Measurements from ENCODE around the gene CT45A6.
"Not testable (repeated sequence)": the region's sequence is repeated elsewhere in the genome, so short reads cannot be mapped to it uniquely, and the experiment has no call there.

- TF ChIP-seq, protein P1, sequence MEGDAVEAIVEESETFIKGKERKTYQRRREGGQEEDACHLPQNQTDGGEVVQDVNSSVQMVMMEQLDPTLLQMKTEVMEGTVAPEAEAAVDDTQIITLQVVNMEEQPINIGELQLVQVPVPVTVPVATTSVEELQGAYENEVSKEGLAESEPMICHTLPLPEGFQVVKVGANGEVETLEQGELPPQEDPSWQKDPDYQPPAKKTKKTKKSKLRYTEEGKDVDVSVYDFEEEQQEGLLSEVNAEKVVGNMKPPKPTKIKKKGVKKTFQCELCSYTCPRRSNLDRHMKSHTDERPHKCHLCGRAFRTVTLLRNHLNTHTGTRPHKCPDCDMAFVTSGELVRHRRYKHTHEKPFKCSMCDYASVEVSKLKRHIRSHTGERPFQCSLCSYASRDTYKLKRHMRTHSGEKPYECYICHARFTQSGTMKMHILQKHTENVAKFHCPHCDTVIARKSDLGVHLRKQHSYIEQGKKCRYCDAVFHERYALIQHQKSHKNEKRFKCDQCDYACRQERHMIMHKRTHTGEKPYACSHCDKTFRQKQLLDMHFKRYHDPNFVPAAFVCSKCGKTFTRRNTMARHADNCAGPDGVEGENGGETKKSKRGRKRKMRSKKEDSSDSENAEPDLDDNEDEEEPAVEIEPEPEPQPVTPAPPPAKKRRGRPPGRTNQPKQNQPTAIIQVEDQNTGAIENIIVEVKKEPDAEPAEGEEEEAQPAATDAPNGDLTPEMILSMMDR (conservative IDR thresholded peaks at IDR 0.05), result not testable (repeated sequence)
- not testable (repeated sequence) for TF ChIP-seq EZH2 (IDR thresholded peaks at IDR 0.05; ENCODE audit: low read depth)
These were observed at the start of gene CT45A6 for GRCh38 chrX:135802687-135803086.

All from PC-9 (cell line).